GM18502 (cell line): Measurements from ENCODE around the gene MAPK12.
"Not testable (repeated sequence)": the region's sequence is repeated elsewhere in the genome, so short reads cannot be mapped to it uniquely, and the experiment has no call there.

Experiments
- ATAC-seq: cut with Tn5 transposase; IDR thresholded peaks from one replicate; pipeline ENCODE4 v1.9.1; 2021; ENCODE audit warnings: mild to moderate bottlenecking; ENCODE audit not compliant: unreplicated experiment, poor library complexity

Gene MAPK12

DNA sequence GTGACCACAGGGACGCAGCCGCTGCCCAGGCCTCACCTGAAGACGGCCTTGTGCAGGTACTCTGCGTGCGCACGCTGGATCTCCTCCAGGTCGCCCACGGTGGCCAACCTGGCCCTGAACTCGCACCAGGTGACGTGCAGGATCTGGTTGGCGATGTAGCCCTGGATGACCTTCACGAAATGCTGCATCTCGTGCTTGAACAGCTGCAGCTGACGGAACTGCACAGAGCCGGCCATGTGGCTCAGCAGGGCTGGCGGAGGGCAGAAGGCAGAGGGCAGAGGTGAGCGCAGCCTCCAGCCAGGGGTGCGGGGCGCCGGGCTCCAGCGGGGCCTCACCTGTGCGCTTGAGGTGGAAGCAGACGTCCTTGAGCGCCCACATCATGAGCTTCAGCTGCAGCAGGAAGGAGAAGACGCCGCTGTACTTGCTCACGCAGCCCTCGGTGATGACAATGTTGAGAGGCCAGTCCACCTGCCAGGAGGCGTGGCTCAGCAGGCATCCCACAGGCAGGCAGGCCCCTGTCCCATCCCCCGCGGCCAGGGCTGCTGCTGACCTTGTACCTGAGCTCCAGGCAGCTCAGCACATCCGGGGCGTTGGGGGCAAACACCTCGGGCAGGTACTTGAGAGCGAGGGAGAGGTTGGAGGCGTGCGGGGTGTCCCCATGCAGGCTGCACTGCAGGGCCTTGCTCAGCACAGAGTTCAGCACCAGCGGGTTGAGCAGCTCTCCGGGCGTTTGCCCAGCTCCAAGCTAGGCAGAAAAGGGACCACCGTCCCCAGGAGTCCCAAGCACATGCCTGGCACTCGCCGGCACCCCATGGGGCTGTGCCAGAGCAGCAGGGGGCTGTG is 43.1 kb downstream of the MAPK12 start:
- no peak for ATAC-seq

DNA sequence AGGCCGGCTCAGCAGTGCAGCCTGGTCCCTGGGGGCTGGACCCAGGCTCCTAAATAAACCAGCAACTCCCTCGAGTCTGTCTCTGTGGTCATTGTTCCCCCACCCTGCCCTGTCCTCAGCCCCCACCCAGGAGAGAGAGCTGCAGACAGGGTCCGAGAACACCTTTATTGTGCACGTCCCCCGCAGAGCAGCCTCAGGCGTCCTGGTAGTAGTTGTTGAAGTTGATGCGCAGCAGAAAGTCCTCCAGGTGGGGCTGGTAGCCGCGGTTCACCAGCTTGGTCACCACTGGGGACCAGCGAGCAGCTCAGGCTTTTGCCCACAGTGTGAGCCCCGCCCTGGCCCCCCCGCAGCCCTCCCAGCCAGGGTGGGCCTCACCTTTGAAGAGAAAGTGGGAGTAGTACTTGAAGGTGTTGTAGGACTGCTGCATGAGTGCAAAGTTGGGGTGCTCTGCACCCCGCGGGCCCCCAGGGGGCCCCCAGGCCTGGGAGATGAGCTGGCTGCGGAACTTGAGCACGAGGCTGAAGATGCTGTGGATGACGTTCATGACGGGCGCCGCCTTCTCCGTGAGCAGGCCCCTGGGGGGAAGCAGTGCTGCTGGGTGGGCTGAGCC is 43.8 kb downstream of the MAPK12 start:
- no peak for ATAC-seq

DNA sequence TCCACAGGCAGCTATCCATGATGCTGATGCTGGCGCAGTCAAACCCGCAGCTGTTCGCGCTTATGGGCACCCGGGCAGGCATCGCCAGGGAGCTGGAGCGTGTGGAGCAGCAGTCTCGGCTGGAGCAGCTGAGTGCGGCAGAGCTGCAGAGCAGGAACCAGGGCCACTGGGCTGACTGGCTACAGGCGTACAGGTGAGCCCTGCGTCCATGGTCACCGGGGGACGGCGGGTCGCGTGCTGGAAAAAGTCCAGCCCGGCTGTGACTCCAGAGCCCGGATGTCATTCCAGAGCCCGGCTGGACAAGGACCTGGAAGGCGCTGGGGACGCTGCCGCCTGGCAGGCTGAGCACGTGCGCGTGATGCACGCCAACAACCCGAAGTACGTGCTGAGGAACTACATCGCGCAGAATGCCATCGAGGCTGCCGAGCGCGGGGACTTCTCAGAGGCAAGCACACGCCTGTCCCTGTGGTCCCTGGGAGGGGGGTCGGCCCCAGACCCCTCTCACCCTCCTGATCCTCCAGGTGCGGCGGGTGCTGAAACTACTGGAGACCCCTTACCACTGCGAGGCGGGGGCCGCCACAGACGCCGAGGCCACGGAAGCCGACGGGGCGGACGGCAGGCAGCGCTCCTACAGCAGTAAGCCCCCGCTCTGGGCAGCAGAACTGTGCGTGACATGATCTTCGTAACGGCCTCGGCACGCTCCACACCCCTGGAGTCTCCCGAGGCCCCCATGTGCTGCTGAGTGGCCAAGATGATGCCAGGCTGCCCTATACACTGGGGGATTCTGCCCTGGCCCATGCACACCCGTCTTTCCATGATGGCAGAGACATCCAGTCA is 44.6 kb downstream of the MAPK12 start:
- ATAC-seq: no peak

DNA sequence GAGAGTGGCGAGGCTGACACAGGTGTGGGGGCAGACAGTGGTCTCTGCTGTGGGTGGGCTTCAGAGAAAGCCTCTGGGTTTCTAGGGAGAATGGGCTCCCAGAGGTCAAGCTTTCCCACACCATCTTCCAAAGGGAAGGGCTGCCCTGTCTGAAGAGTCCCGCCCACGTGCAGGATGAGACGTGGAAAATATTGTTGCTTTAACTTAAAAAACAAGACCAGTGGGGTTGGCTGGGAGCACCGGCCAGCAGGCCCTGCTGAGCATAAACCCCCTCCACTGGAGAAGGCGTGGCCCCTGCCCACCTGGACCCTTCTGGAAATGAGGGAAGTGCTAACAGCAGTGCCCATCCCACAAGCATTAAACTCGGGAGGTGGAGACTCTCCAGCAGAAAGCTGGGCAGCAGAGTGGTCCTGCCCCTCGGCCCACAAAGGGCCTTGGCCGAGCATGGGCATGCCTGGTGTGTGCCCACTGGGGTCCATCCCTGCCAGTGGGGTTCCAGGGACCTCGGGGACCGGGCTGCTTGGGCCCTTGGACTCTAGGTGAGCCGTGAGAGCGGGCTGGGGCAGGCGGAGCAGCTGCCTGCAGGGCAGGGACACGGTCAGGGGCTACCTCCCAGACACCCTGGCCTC is 45.3 kb downstream of the MAPK12 start:
- no peak for ATAC-seq

DNA sequence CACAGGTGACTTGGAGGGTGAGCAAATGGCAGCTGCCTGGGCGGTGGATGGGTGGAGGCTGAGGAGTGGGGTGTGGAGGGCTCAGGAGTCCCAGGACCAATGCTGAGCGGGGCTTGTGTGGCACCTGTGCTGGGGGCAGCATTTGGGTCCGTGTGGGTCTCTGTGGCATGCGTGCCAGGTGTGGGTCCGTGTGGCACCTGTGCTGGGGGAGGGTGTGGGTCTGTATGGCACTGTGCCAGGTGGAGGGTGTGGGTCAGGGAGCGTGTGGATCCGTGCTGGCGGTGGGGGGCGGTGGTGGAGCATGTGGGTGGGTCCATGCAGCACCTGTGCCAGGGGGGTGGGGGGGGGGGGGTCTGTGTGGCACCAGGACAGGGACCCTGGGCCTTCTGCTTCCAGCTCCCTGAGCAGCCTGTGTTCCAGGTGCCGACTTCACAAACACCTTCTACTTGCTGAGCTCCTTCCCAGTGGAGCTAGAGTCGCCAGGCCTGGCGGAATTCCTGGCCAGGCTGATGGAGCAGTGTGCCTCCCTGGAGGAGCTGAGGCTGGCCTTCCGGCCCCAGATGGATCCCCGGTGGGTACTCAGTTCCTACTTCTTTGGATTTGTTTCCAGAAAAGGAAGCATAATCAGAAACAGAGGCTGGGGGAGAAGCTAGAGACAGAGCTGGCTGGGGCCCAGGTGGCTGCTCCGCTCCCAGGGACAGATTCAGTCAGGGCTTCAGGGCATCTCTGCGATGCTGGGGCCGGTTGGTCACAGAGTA is 46.0 kb downstream of the MAPK12 start:
- no peak for ATAC-seq

DNA sequence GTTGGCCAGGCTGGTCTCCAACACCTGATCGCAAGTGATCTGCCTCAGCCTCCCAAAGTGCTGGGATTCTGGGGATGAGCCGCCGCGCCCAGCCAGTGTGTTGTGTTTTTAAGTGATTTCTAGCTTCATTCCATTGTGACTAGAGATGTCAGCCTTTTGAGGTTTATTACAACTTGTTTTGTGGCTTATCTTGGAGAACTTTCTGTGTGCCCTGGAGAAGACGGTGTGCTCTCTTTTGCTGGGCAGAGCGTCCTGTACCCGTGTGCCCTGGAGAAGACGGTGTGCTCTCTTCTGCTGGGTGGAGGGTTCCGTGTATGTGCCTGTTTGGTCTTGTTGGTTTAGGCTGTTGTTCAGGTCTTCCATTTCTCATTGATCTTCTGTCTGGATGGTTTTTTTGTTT is 48.2 kb downstream of the MAPK12 start:
- no peak for ATAC-seq

DNA sequence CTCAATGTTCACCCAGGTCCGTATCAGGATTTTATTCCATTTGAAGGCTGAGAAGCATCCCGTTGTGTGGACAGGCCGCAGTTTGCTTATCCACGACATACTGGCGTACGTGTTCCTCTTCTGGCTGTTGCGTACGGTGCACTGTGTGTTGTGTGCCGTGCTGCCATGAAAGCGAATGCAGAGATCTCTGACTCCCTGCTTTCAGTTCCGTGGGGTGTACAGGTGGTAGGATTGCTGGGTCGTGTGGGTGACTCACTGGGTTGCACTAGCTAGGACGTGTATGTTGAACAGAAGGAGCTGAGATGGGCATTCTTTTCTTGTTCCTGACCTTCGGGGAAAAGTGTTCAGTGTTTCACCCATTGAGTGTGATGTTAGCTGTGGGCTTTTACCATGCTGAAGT is 50.3 kb downstream of the MAPK12 start:
- no peak for ATAC-seq

DNA sequence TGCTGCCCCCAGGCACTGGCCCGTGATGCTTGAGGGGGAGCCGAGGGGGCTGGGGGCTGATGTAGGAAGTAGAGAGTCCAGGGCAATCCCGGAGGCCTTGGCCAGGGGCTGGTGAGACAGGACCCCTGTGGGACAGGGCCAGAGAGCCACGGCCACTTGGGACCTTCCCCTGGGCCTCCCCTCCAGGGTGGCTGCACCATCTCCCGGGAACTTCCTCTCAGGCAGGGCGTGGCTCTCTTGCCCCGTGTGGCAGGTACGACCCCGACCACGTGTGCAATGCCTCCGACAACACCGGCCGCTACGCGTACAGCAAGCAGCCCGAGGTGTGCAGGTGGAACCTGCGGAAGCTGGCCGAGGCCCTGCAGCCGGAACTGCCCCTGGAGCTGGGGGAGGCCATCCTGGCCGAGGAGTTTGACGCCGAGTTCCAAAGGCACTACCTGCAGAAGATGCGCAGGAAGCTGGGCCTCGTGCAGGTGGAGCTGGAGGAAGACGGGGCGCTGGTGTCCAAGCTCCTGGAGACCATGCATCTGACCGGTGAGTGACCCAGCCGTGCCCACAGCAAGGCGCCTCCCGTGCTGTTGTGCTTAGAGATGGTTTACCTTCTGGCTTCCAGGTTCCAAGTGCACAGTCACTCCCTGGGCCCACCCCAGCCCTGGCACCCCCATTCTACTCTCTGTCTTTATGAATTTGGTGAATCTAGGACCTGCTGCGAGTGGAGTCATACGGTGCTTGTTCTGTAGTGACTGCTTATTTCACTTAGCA is 50.9 kb downstream of the MAPK12 start:
- ATAC-seq: no peak

DNA sequence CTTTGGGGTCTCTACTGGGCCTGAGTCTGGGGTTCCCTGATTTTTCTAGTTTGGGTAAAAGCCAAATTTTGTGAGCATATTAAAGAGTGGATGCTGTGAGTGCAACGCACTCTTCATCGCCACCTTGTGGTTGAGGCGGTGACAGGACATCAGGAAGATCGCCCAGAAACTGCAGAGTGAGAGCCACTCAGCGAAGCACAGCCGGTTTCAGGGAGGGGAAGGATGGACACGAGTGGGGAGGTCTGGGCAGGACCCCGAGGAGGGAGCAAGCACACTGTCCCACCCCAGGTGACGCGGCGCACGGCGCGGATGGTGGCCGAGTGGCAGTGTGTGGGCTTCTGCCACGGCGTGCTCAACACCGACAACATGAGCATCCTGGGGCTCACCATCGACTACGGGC is 51.6 kb downstream of the MAPK12 start:
- no peak for ATAC-seq

DNA sequence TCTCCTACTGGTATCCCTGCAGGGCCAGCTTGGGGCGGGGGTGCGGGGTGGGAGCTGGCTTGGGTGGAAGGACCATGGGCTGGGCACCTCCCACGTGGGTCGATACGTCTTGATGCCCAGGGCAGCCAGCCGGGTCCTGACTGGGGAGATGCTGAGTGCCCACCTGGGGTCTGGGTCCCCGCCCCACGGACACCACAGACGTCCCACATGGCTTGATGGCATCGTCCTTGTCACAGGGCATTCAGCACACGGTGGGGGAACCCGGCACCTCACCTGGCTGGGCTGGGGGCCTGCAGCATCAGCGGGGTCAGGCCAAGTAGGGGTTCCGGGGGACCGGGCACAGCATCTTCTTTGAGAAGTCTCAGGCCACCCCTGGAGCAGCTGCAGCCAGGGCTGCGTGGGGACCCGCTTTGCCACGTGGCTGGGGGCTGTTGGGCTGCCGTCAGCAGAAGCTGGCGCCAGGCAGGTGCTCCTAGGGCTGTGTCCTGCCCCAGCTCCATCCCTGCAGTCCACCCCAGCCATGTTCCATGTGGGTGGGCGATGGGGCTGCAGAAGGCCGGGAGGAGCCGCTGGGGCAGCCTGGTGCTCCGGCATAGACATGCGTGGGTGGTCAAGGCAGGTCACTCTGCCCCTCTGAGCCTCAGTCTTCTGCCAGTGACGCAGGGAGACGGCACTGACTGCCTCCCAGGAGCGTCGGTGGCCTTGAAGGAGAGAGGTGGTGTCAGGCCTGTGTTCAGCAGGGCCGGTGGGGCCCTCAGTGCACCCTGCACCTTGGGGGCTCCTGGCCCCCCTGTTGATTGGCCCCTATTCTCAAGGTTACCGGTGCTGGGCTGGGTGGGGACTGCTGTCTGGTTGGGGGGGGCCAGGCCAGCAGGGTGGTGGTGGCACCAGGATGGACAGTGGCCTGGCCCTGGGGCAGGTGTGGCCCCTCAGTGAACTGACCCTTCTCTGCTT is 52.3 kb downstream of the MAPK12 start:
- ATAC-seq: no peak

DNA sequence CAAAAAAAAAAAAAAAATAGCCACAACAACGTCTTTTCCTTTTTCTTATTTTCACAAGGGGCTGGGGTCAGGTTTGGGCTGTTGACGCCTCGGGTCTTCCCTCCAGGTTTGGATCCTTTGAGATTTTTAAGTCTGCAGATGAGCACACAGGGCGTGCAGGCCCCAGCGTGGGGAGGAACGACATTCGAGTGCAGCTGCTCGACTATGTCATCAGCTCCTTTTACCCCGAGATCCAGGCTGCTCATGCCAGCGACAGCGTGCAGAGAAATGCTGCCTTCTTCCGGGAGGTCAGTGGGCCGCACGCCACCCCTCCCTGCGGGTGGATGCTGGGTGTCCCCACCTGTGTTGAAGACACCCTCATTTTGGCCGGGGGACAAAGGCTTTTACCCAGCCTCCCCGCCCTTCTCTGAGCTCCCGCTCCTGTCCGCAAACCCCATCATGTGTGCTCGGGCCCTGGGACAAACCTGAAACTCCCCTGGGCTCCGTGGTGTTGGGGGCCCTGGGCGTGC is 53.0 kb downstream of the MAPK12 start:
- no peak for ATAC-seq

DNA sequence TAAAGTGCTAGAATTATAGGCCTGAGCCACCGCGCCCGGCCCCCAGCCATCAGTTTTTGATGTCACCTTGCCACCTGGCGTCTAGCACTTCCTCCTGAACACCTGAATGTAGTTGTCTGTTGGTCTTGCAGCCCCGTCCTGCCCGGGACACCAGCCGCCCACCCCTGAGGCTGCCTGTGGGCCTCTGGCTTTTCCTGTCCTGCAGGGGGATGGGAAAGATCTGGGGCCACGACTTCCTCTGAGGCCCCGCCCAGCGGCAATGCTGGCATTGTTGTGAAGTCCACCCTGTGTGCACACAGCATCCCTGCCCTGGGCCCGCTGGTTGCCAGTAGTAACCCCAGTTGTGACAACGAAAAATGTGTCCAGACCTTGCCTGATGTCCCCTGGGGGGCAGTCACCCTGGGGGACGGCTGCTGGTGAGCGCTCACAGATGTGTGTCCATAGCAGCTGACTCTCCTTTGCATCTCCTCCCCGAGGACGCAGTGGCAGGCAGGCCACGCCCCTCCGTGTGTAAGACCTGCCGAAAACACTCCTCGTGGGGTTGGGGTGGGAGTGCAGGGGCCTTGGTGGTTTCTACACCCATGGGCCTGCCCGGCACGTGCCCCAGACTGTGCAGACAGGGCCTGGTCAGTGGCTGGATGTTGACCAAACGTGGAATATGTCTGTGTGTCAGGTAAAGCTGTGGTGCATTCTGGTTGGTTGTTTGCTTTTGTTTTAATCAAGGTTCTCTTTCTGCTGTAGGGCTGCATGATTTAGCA is 53.9 kb downstream of the MAPK12 start:
- no peak for ATAC-seq

DNA sequence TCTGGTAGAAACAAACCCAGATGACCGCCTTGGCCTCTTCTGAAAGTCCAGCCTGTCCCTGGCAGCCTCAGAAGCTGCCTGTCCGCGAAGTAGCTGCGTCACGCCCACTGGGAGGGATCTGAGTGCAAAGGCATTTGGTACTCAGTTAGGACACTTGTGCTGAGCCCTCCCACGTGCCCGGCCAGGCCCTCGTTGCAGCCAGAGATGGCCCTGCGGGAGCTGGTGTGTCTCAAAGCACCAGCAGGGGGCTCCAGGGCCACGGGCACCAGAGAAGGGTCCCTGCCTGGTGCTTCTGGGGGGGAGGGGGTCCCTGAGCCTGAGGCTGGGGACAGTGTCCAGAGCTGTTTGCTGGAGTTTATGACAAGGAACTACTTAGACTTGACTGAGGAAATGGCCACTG is 54.9 kb downstream of the MAPK12 start:
- no peak for ATAC-seq

DNA sequence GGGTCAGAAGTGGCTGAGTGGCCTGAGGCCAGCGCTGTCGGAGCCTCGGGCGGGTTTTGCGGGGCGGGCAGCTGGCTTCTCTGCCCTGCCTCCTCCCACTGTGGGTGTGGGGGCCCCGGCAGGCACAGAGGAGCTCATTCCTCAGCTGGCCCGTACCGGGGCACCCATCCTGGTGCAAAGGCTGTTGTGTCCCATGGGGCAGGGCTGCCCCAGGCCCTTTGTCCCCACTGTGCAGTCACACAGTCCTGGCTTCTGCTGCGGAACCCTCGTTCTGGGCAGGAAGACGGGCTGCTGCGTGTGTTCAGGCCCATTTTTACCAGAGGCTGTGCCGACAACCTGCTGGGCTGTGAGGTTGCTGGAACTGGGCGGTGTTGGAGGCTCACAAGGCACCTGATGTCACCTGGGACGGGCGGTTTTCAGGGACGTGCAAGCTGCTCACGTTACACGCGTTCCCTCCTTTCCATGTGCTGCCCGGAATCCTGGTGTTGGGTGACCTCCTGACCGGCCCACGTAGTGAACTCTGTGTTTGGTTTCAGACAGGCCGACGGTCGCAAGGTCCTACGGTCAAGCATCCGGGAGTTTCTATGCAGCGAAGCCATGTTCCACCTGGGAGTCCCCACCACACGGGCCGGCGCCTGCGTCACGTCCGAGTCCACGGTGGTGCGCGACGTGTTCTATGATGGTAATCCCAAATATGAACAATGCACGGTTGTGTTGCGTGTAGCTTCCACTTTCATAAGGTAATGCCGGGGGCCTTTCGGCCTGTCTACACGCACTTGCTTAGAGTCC is 55.5 kb downstream of the MAPK12 start:
- no peak for ATAC-seq

DNA sequence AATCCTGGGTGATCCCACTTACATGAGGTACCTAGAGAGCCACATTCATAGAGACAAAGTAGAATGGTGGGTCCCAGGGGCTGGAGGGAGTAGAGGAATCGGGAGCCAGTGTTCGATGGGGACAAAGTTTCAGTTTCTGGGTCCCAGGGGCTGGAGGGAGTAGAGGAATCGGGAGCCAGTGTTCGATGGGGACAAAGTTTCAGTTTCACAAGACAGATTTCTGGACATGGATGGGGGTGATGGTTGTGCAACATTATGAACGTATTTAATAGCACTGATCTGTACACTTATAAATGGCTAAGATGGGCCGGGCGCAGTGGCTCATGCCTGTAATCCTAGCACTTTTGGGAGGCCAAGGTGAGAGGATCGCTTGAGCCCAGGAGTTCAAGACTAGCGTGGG is 56.5 kb downstream of the MAPK12 start:
- ATAC-seq: not testable (repeated sequence)

DNA sequence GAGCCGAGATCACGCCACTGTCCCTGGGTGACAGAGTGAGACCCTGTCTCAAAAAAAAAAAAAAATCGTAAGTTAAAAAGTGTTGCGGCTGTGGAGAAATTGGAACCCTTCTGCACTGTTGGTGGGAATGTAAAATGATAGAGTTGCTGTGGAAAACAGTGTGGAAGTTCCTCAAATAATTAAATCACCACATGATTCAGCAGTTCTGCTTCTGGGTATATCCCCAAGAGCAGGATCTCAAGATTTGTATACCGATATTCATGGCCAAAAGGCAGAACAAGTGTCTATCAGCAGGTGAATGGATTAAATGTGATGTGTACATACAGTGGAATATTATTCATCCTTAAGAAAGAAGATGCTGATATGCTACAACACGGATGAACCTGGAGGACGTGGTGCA is 56.9 kb downstream of the MAPK12 start:
- ATAC-seq: no peak

DNA sequence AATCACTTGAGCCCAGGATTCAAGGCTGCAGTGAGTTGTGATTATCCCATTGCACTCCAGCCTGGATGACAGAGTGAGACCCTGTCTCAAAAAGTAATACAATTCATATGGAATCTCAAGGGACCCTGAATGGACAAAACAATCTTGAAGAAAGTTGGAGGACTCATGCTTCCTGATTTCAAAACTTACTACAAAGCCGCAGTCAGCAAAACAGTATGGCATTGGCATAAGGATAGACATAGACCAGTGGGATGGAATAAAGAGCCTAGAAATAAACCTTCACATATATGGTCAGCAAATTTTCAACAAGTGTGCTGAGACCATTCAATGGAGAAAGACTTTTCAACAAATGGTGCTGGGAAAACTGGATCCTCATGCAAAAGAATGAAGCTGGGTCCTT is 58.2 kb downstream of the MAPK12 start:
- no peak for ATAC-seq
